ENCODE data around the gene IRF2BP1. TPM values are rescaled to one million over a fixed set of nuclear protein-coding genes. Genes with fewer than 3 reads are reported as not detected.
A peak's percentile ranks its signal among the peaks of the same experiment; 100 is the strongest.
"Not testable (repeated sequence)": the region's sequence is repeated elsewhere in the genome, so short reads cannot be mapped to it uniquely, and the experiment has no call there.

IRF2BP1 gene
- total RNA-seq, 1 donor from 2014 or later: 36.7 TPM

DNA sequence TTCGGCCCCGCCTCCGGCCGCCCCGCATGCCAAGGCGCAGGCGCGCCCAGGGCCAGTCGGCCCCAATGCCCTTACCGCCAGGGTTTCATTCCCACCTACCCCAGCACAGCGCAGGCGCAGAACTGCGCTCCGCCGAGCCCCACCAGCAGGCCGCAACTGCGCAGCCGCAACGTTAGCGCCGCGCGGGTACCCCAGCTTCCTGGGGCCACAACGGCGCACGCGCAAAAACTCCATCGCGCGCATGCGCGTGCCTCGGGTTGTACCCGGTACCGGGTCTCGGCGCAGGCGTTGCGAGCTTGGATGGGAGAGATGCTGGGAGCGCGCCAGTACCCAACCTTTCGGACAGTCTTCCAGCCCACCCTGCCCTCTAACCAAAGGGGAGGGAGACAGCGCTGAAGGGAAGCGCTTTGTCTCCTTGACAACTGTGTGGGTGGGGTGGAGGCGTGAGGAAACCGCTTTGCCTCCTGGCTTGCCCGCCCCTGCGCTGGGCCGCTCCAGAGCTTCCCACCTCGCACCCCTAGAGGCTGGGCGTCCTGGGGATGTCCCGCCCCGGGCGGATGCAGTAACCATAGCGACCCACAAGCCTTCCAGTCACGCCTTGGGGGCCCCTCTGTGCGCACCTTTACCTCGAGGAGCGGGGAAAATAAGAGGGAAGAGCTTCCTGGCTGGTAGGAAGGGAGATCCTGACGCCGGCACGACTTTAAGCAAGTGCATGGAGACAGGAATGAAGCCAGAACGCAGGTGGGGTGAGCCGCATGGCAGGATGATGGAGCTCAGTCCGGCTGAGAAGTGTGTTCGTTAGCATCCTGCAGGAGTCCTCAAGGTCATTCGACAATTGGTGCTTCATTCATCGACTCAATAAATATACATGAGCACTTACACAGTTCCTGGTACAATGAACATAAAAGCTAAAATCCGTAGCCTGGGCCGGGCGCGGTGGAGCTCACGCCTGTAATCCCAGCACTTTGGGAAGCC is 17.0 kb upstream of the IRF2BP1 start:
- FAIRE-seq (no peak), DNase-seq (ENCODE audit: low spot score in 2 of 2) (peak; percentile 99)

DNA sequence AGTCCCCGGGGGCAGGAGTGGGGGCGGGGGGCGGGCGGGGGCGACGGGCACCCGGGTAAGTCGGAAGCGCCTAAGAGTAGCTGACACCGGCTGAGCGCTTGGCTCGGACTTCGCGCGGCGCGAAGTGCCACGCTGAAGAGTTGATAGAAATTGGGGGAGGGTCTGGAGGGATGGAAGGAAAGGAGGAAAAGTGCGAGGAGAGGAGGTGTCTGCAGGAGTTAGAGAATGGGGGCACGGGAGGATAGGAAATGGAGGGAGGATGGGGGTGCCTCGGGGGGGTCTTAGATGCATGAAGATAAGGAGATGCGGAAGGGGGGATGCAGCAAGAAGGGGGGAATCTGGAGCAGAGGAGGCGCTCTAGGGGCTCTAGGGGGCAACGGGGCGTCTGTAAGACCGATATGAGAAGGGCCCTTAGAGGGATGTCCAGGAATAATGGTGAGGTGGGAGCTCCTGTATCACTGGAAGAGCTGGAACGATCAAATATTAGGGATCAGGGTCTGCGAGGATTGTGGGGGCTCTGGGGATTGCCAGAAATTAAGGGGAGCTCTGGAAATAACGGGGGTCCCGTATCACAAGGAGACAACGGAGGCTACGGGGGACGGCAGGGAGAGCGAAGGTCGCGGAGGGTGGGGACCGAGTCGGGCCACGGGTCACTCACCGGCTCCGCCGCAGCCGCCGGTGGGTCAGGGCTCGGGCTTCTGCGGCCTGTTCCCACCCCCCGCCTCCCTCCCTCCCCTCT is 16.1 kb upstream of the IRF2BP1 start, which contains the start of gene MYPOP:
TSS of gene MYPOP (minus strand) at position 702 of the 739 bp plus-strand sequence. CDS start 840 bp downstream, outside the sequence.
- DNase-seq (ENCODE audit: low spot score in 2 of 2) (peak in 1 of 2 donors; percentile 69), FAIRE-seq (no peak)

- FAIRE-seq (no peak), DNase-seq (ENCODE audit: low spot score in 2 of 2) (peak in 1 of 2 donors; percentile 53)
These were observed 15.5 kb upstream of the IRF2BP1 start for GRCh38 chr19:45901432-45901911.

DNA sequence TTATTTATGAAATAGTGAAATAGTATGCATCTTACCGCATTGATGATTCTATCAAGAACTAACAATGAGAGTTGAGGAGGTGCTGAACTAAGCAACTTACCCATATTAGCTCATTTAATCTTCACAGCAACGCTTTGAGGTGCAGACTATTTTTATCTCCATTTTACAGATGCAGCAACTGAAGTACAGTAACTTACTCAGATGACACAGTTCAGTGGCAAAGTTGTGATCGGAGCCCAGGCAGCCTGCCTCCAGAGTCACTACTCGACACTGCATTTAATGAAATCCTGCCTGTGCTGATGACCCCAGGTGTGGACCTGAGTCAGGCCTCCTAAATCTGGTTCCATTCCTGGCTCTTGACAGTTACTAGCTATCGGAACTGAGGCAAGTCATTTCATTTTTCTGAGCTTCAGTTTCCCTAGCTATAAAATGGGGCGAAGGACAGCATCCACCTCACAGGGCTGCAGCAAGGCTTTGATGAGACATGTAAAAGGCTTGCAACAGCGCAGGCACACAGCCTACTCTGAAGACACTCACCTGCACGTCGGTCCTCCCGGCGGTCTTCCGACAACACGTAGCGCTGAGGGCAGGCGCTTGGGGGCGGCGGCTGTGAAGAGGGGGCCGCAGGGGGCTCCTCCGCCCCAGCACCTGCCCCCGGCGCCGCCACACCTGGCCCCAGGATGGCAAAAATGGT is 14.9 kb upstream of the IRF2BP1 start:
- no peak for FAIRE-seq
- no peak for DNase-seq (ENCODE audit: low spot score in 2 of 2)

DNA sequence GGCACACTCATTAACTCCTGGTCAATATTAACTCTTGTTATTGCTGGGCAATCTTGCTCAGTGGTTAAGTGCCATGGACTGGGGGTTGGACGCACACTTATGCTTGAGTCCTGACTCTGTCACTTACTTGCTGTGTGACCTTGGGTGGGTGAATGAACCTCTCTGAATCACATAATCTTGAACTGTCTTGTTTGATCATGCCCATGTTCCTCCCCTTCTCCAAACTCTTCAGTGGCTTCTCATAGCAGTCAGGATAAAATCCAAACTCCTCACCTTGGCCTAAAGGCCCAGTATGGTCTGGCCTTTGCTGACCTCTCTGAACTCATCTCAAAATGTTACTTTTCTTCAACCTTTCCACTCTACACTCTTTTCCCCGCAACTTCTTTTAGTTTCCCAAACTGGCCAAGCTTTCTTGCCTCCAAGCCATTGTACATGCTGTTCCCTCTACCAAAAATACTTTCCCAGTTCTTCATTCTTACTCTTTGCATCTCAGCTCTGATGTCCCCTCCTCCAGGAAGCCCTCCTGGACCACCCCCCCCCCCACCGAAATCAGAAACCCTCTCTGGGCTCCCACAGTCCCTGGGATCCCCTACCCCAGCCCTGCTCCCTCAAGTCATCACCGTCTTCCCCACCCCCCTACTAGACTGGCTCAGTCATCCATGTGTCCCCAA is 14.1 kb upstream of the IRF2BP1 start:
- FAIRE-seq: no peak
- no peak for DNase-seq (ENCODE audit: low spot score in 2 of 2)

GRCh38 chr19:45899253-45899652 is 13.3 kb upstream of the IRF2BP1 start:
- FAIRE-seq (no peak), DNase-seq (ENCODE audit: low spot score in 2 of 2) (no peak)

DNA sequence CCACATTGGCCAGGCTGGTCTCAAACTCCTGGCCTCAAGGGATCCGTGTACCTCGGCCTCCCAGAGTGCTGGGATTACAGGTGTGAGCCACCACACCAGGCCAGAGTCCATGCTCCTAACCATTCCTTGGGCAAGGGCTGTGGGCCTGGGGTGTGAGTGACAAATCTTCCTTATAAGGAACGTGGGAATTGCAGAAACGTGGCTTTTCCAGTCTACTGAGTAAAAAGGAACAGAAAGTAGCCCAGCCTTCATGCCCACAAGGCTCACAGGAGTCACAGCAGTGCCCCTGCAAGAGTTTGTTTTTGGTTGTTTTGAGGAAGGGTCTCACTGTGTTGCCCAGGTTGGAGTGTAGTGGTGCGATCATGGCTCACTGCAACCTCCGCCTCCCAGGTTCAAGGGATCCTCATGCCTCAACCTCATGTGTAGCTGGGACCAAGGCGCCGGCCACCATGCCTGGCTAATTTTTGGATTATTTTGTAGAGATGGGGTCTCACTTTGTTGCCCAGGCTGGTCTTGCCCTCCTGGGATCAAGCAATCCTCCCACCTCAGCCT is 11.4 kb upstream of the IRF2BP1 start:
- no peak for FAIRE-seq
- no peak for DNase-seq (ENCODE audit: low spot score in 2 of 2)

- FAIRE-seq: not testable (repeated sequence)
These were observed 10.2 kb upstream of the IRF2BP1 start for GRCh38 chr19:45895983-45896599.

DNA sequence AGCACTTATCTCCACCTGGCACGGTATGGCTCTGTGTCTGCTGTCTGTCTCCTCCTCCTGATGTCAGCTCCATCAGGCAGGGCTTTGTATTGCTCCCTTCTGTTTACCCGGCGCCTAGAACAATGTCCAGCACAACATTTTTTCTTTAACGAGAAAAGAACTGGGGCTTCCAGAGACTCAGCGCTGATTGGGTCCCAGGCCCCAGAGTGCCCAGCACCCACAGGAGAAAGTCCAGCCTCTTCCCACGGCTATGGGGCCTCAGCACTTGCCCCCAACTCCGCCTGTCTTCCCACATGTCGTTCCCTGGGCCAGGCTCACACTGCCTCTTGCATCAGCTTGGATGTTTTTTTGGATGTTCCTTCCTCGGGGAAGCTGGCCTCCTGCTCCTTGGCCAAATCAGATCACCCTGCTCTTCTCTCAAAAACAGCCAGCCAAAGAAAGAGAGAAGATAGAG is 9.6 kb upstream of the IRF2BP1 start:
- FAIRE-seq (no peak), DNase-seq (ENCODE audit: low spot score in 2 of 2) (no peak)

More at GRCh38 chr19:45895983-45896599, 10.2 kb upstream of the IRF2BP1 start:
- DNase-seq (ENCODE audit: low spot score in 2 of 2): not testable (repeated sequence)

DNA sequence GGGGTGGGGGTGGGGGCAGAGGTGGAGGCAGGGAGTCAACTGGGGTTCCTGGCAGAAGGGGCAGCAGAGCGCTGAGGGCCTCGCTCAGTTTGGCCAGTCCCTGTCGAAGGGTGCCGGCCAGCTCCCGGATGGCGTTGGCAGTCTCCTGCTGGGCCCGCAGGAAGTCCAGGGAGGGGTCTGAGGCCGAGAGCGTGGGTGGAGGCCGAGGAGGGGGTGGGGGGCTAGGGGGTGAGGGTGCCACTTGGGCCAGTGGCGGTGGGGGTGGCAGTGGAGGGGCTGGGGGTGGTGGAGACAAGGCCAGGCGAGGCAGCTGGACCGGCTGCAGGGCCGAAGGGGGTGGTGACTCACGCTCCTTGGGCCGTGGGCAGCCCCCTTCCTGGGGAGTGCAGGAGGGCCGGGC is 4.9 kb upstream of the IRF2BP1 start:
- FAIRE-seq (no peak), DNase-seq (ENCODE audit: low spot score in 2 of 2) (no peak)

- FAIRE-seq (no peak), DNase-seq (ENCODE audit: low spot score in 2 of 2) (no peak)
These were observed 3.4 kb upstream of the IRF2BP1 start for GRCh38 chr19:45889210-45889885.

- no peak for DNase-seq (ENCODE audit: low spot score in 2 of 2)
These were observed 1.3 kb upstream of the IRF2BP1 start for GRCh38 chr19:45887200-45887710.

GRCh38 chr19:45886427-45887199 is 672 bp upstream of the IRF2BP1 start:
- FAIRE-seq: no peak
- peak; percentile 94 to 97 for DNase-seq (ENCODE audit: low spot score in 2 of 2)

More at GRCh38 chr19:45887200-45887710, 1.3 kb upstream of the IRF2BP1 start:
- FAIRE-seq: no peak

DNA sequence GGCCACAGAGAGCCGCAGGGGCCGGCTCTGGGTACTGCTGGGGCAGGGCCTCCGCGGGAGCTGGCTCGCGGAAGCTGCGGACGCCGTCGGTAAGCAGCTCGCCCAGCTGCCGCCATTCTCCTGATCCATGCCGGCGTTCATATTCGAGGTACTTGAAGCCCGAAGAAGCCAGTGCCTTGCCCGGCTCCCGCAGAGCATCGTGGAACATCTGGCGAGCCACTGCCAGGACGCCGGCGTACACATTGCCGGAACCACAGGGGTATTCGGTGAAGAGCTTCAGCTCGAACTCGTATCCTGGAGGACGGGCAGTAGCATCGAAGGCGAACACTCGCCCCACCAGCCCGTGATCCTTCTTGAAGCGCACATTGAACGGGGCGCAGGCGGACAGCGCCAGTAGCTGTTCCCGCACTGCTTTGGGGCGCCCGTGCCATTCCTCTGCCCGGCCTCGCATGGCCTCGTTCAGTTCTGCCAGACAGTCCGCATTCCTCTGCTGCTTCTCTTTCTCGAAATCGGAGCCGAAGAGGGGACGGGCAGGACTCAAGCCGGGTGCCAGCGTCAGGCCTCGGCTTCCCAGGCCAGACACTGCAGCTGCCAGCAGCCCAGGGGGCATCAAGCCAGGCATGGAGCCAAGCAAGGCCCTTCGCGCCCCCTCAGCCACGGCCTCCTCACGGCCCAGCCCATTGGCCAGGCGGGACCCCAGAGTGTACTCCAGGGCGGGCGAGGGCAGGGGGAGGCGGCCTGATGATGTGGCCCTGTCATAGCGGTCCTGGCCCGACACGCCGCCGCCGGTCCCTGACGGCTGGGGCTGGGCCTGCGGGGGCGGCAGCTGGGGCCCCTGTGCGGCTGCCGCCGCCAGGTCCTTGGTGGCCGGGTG is 1.0 kb downstream of the IRF2BP1 start:
- FAIRE-seq (no peak), DNase-seq (ENCODE audit: low spot score in 2 of 2) (no peak)

DNA sequence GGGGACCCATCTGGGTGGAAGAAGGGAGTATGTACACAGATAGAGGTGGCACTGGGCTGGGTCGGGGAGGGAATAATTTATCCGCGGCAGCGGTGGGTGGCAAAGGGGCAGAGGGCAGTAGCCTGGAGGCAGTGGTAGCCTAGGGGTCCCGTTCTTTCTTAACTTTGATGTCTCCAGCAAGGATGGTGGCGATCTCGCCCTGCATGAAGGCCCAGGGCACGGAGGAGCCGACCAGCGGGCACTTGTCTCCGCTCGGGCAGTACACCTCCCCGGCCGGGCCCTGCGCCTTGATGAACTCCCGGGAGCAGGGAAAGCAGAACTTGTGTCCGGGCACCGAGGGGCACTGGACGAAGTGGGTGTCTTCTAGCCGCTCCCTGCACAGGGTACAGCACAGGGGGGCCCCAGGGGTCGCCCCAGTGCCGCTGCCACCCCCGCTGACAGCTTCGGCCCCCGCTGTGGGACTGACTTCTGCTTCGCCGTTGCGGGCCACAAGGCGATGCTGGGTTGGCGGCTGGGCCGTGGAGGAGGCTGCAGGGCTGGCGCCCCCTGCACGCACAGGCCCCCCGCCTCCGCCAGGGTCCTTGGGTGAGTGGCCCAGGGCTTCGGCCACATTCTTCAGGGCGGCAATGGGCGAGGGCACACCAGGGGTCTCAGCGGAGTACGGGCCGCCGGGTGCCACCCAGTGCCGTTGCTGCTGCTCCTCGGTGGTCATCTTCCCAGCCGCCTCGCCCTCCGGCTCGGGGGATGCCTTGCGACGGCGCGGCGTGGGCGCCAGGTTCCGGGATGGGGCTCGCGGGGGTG is 1.9 kb downstream of the IRF2BP1 start:
- DNase-seq (ENCODE audit: low spot score in 2 of 2) (no peak), FAIRE-seq (no peak)

GRCh38 chr19:45883586-45883880 is 2.4 kb downstream of the IRF2BP1 start:
- DNase-seq (ENCODE audit: low spot score in 2 of 2) (no peak), FAIRE-seq (no peak)

Measured in frontal cortex (tissue), 4 donors.